Measurements from ENCODE around the gene AHDC1.

The AHDC1 gene

GRCh38 chr1:27517301-27517700 is 86.6 kb downstream of the AHDC1 start:
- TF ChIP-seq CTCF (IDR thresholded peaks at IDR 0.05; ENCODE audit: low read depth, low read length), result no peak
- no peak for DNase-seq (ENCODE audit: low read depth in 2 of 2)
- no peak overlapping the region for H3K4me3 ChIP-seq (replicated peaks in 1 of 2; ENCODE audit: low read depth in 2 of 2, low read length in 2 of 2)

GRCh38 chr1:27515626-27516025 is 88.3 kb downstream of the AHDC1 start:
- no peak for DNase-seq (ENCODE audit: low read depth in 2 of 2)
- no peak for TF ChIP-seq CTCF (IDR thresholded peaks at IDR 0.05; ENCODE audit: low read depth, low read length)
- H3K4me3 ChIP-seq (replicated peaks in 1 of 2; ENCODE audit: low read depth in 2 of 2, low read length in 2 of 2), result no peak overlapping the region

GRCh38 chr1:27513958-27514357 is 90.0 kb downstream of the AHDC1 start:
- DNase-seq (ENCODE audit: low read depth in 2 of 2), result no peak
- TF ChIP-seq CTCF (IDR thresholded peaks at IDR 0.05; ENCODE audit: low read depth, low read length), result no peak
- no peak overlapping the region for H3K4me3 ChIP-seq (replicated peaks in 1 of 2; ENCODE audit: low read depth in 2 of 2, low read length in 2 of 2)

GRCh38 chr1:27513528-27513927 is 90.4 kb downstream of the AHDC1 start:
- TF ChIP-seq CTCF (IDR thresholded peaks at IDR 0.05; ENCODE audit: low read depth, low read length), result no peak
- H3K4me3 ChIP-seq (replicated peaks in 1 of 2; ENCODE audit: low read depth in 2 of 2, low read length in 2 of 2), result no peak overlapping the region
- DNase-seq (ENCODE audit: low read depth in 2 of 2), result no peak

GRCh38 chr1:27509127-27510080 is 94.5 kb downstream of the AHDC1 start:
- no peak for DNase-seq (ENCODE audit: low read depth in 2 of 2)
- TF ChIP-seq CTCF (IDR thresholded peaks at IDR 0.05; ENCODE audit: low read depth, low read length), result no peak
- H3K4me3 ChIP-seq (replicated peaks in 1 of 2; ENCODE audit: low read depth in 2 of 2, low read length in 2 of 2), result no peak overlapping the region

- TF ChIP-seq CTCF (IDR thresholded peaks at IDR 0.05; ENCODE audit: low read depth, low read length), result no peak
- no peak for DNase-seq (ENCODE audit: low read depth in 2 of 2)
- no peak overlapping the region for H3K4me3 ChIP-seq (replicated peaks in 1 of 2; ENCODE audit: low read depth in 2 of 2, low read length in 2 of 2)
Observed at GRCh38 chr1:27507960-27508665, 95.8 kb downstream of the AHDC1 start.

All from cardiac fibroblast (primary cell).